HG02970 (cell line): ENCODE measurements around the gene TECR.
A peak's percentile ranks its signal among the peaks of the same experiment; 100 is the strongest.
"Not testable (repeated sequence)": the region's sequence is repeated elsewhere in the genome, so short reads cannot be mapped to it uniquely, and the experiment has no call there.

Source experiments
- ATAC-seq: cut with Tn5 transposase; IDR thresholded peaks from one replicate; pipeline ENCODE4 v1.9.1; 2021; ENCODE audit warnings: mild to moderate bottlenecking, moderate library complexity, moderate number of reproducible peaks; ENCODE audit not compliant: unreplicated experiment, low FRiP score

TECR gene

GRCh38 chr19:14529254-14530004 is at the start of gene TECR:
TECR (plus strand) TSS chr19:14529594; CDS start chr19:14529697, 103 bp downstream.
- peak; percentile 94 for ATAC-seq

GRCh38 chr19:14479975-14480699 is 49.3 kb upstream of the TECR start:
- ATAC-seq: no peak

GRCh38 chr19:14480700-14481079 is 48.7 kb upstream of the TECR start:
- no peak for ATAC-seq

GRCh38 chr19:14482172-14482941 is 47.0 kb upstream of the TECR start:
- ATAC-seq: no peak

- no peak for ATAC-seq
Measured at GRCh38 chr19:14487370-14488125, 41.8 kb upstream of the TECR start.

- no peak for ATAC-seq
Measured at GRCh38 chr19:14492756-14493337, 36.5 kb upstream of the TECR start.

GRCh38 chr19:14494411-14494810 is 35.0 kb upstream of the TECR start:
- ATAC-seq: no peak

- ATAC-seq: no peak
Measured at GRCh38 chr19:14494910-14495671, 34.3 kb upstream of the TECR start.

GRCh38 chr19:14495672-14496028 is 33.7 kb upstream of the TECR start:
- no peak for ATAC-seq

GRCh38 chr19:14496029-14496833 is 33.2 kb upstream of the TECR start, which contains the start of gene GIPC1:
GIPC1 (minus strand) TSS chr19:14496127; CDS start chr19:14482976, 13,151 bp downstream.
- no peak for ATAC-seq

GRCh38 chr19:14496834-14497227 is 32.6 kb upstream of the TECR start:
- no peak for ATAC-seq

- no peak for ATAC-seq
Measured at GRCh38 chr19:14497228-14497921, 32.0 kb upstream of the TECR start.

- no peak for ATAC-seq
Measured at GRCh38 chr19:14502334-14503092, 26.9 kb upstream of the TECR start.

- no peak for ATAC-seq
Measured at GRCh38 chr19:14503285-14503684, 26.1 kb upstream of the TECR start.

GRCh38 chr19:14504575-14504974 is 24.8 kb upstream of the TECR start:
- ATAC-seq: not testable (repeated sequence)

GRCh38 chr19:14505488-14506239 is 23.7 kb upstream of the TECR start:
- no peak for ATAC-seq
